Cardiac fibroblast (primary cell): ENCODE measurements around the gene ZC3HAV1.
A peak's percentile ranks its signal among the peaks of the same experiment; 100 is the strongest.

Source experiments
- DNase-seq, 2 donors: peaks; one replicate each; pipeline versions ENCODE4 v3.0.0 to v3.0.0-alpha.2; 2010; ENCODE audit warnings: low read depth in 2 of 2
- H3K4me3 ChIP-seq, 2 donors: replicated peaks in 1 of 2; 1 replicate in 1 of 2; 2 replicates in 1 of 2; pipeline ENCODE4 v1.5.1; 2011; ENCODE audit warnings: low read depth in 2 of 2, low read length in 2 of 2, mild to moderate bottlenecking in 2 of 2, moderate library complexity in 1 of 2
- CTCF ChIP-seq: IDR thresholded peaks from one replicate; pipeline ENCODE4 v1.5.1; 2011; ENCODE audit warnings: low read depth, mild to moderate bottlenecking, low read length, inconsistent platforms

Gene ZC3HAV1

GRCh38 chr7:139109188-139109982 lies at the start of gene ZC3HAV1:
ZC3HAV1 (minus strand) TSS chr7:139109720; CDS start chr7:139109331, 389 bp downstream.
- TF ChIP-seq CTCF: no peak
- DNase-seq: peak; percentile 91 to 94
- peak within 1 kb of the TSS; percentile 94 to 97 for H3K4me3 ChIP-seq

- peak; percentile 65 to 82 for DNase-seq
- TF ChIP-seq CTCF: no peak
- H3K4me3 ChIP-seq: no peak overlapping the region
Measured at GRCh38 chr7:139153832-139154231, 44.3 kb upstream of the ZC3HAV1 start.

GRCh38 chr7:139152149-139152548 lies 42.6 kb upstream of the ZC3HAV1 start:
- TF ChIP-seq CTCF: no peak
- DNase-seq: no peak
- H3K4me3 ChIP-seq: no peak overlapping the region

GRCh38 chr7:139139150-139139549 lies 29.6 kb upstream of the ZC3HAV1 start:
- H3K4me3 ChIP-seq: no peak overlapping the region
- no peak for TF ChIP-seq CTCF
- no peak for DNase-seq

- no peak for TF ChIP-seq CTCF
- DNase-seq: peak; percentile 92 to 94
Measured at GRCh38 chr7:139133335-139134139, 24.0 kb upstream of the ZC3HAV1 start.

GRCh38 chr7:139132887-139133286 lies 23.4 kb upstream of the ZC3HAV1 start:
- H3K4me3 ChIP-seq: peak overlapping the region; percentile 60 to 61
- TF ChIP-seq CTCF: no peak

More at GRCh38 chr7:139133335-139134139, 24.0 kb upstream of the ZC3HAV1 start:
- H3K4me3 ChIP-seq: peak overlapping the region; percentile 60 to 61

More at GRCh38 chr7:139132887-139133286, 23.4 kb upstream of the ZC3HAV1 start:
- DNase-seq: no peak
